SU-DHL-6 (cell line): ENCODE measurements around the gene PARP1.

Source experiments
- EZH2phosphoT487 ChIP-seq: fragments of 200-600 bp; sonication (generic), shearing (Covaris generic); conservative IDR thresholded peaks from 2 replicates; pipeline ENCODE4 v1.6.1; 2018; ENCODE audit warnings: mild to moderate bottlenecking, antibody characterized with exemption, low read length, moderate library complexity, mixed read lengths
- TF ChIP-seq, protein P1 (sequence below): fragments of 200-600 bp; sonication (generic); IDR thresholded peaks from one replicate; pipeline ENCODE4 v1.5.1; 2017; ENCODE audit warnings: antibody characterized with exemption, mild to moderate bottlenecking, low read length, moderate library complexity; ENCODE audit not compliant: insufficient read depth, poor library complexity, severe bottlenecking

DNA sequence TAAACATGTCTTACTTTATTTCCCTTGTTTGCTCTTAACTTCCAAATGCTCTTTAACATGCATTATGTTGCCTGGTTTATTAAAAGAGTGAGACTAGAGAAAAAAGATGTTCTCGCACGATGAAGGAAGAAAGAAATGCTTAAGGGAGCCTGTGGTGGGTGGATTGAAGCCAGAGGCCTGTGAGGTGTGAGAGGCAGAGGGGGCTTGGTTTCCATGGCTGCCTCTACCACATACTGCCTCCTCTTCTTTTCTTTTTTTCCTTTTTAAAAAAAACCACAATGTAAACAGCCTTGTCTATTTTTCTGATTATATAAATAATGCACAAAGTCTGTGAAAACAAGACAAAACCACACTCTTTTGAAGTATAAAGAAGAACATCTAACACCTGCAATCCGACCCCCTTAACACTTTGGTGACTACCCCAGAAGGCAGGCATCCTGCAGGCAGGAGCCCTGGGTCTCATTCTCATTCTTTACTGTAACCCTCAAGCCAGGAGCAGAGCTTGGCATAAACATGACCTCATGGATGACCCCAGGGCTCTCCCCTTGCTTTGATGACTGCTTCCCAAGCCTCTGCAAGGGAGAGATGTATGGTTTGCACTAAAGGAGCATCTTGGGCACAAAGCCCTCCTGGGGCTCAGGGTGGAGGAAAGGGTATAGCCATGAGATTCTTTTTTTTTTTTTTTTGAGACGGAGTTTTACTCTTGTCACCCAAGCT lies 10.1 kb upstream of the PARP1 start:
- TF ChIP-seq, protein P1, sequence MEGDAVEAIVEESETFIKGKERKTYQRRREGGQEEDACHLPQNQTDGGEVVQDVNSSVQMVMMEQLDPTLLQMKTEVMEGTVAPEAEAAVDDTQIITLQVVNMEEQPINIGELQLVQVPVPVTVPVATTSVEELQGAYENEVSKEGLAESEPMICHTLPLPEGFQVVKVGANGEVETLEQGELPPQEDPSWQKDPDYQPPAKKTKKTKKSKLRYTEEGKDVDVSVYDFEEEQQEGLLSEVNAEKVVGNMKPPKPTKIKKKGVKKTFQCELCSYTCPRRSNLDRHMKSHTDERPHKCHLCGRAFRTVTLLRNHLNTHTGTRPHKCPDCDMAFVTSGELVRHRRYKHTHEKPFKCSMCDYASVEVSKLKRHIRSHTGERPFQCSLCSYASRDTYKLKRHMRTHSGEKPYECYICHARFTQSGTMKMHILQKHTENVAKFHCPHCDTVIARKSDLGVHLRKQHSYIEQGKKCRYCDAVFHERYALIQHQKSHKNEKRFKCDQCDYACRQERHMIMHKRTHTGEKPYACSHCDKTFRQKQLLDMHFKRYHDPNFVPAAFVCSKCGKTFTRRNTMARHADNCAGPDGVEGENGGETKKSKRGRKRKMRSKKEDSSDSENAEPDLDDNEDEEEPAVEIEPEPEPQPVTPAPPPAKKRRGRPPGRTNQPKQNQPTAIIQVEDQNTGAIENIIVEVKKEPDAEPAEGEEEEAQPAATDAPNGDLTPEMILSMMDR: no peak
- TF ChIP-seq EZH2phosphoT487: no peak
